CD4-positive, alpha-beta T cell treated with Interleukin-17A for 1 hour (primary cell): ENCODE results near the gene PLEKHA4.
A peak's percentile ranks its signal among the peaks of the same experiment; 100 is the strongest.
"Not testable (repeated sequence)": the region's sequence is repeated elsewhere in the genome, so short reads cannot be mapped to it uniquely, and the experiment has no call there.

ENCODE experiments used
- DNase-seq: peaks from one replicate; pipeline ENCODE4 v3.0.0-alpha.2; 2020

PLEKHA4 gene

GRCh38 chr19:48862827-48863226 is 5.6 kb downstream of the PLEKHA4 start:
- DNase-seq = no peak

DNA sequence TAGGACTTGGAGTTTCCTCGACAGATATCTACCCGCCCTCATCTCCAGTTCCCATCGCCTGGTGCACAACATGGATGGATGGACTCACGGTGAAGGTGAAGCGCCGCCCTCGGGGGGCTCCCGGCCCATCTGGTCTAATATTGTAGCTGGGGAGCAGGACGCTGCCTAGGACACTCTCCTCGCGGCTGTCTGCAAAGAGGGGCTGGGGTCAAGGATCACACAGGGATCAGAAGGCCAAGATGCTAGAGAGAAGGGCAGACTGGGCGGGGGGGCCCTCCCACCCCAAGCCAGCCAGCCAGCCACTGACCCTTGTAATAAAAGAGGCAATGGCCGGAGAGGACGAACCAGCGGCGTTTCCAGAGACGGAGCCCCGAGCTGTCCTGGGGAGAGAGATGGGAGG is 7.1 kb downstream of the PLEKHA4 start:
- no peak for DNase-seq

DNA sequence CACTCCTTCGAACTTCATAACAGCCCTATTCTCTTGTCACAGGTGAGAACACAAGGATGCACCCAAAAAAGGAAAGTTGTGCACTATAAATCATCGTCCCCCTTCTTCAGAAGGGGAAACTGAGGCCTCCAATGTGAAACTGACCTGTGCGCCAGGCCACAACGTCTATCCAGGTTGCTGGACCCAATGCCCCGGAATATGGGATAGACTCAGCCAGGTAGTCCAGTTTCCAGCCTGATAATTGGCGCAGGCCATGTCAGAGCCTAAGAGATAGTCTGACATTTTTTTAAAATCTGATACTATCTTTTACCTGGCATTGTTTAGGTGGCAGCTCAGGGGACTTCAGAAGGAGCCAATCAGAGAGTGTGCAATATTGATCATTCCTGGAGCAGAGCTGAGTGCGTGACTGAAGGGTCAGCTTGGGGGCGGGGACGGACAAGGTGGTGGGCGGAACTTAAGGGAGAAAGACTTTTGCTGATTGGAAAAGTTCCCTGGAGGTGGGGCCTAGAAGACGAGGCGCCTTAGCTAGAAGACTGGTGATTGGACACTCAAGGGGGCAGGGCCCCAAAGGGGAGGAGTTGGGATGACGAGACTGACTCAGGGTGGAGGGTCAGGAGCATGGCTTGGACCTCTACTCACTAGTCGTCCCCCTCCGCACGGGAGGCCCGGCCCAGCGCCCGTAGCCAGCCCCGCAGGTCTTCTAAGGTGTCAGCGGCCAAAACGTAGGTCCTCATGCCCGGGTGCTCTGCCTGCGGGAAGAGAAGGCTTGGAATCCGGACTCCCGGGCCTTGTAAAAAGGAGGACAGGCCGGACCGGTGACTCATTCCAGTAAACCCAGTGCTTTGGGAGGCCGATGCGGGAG is 8.5 kb downstream of the PLEKHA4 start:
- DNase-seq = peak; percentile 21

GRCh38 chr19:48858984-48859710 is 9.3 kb downstream of the PLEKHA4 start:
- peak; percentile 90 for DNase-seq

DNA sequence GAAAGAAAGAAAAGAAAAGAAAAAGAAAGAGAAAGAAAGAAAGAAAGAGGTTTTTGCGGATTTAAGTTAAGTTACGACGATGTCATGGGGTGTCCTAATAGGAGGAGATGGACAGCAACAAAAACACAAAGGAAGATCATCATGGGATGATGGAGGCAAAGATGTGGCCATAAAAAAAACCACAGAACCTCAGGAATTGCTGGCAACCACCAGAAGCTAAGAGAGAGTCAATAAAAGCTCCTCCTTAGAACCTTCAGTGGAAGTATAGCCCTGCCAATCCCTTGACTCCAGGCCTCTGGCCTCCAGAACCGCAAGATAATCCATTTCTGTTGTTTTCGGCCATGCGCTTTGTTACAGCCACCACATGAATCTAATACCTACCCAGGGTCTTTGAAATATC is 11.5 kb downstream of the PLEKHA4 start:
- no peak for DNase-seq

DNA sequence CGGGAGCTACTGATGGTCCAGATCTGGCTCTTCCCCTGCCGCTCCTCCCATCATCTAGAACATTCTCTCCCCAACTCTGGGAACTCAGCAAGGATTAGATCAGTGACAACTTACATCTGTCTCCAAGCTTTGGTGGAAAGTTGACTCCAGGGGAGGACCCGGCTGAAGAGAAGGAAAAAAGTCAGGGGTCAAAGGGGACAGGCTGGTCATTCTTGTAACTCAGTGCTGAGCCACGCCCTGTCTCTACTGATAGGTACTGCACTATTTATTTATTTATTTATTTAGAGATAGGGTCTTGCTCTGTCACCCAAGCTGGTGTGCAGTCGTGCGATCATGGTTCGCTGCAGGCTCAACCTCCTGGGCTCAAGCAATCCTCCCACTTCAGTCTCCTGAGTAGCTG is 14.3 kb downstream of the PLEKHA4 start:
- no peak for DNase-seq

DNA sequence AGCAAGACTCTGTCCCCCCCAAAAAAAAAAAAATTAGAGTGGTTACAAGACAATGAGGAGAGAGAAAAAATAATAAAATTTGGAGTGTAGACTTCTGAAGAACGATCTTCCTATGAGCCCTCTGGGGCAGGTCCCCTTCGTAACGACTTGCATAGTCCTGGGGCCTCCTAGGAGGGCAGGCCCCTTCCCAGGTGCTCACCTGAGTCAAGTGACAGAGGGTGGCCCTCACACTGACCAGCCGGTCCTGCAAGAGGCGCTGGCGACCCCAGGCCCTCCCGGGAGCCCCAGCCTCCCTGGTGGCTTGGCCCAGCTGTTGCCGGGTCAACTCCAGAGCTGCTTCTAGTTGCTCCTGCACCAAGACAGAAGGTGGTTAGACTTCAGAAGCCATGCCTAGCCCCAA is 14.9 kb downstream of the PLEKHA4 start:
- DNase-seq = no peak

DNA sequence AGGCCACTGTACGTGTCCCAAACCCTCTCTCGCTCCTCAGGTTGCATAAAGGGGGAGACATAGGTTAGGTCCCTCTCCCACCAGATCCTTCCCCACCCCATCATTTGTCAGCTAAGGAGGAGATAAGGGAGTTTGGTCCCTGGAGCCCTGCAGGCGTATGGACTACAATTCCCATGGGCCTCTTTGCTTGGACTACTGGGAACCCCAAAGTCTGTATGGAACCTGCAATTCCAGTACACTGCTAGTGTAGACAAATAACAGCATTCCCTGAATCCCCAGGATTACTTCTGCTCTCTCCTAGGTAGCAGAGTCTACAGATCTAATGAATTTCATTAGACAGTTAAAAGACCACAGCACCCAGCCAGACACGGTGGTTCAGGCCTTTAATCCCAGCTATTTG is 16.1 kb downstream of the PLEKHA4 start:
- DNase-seq = no peak

DNA sequence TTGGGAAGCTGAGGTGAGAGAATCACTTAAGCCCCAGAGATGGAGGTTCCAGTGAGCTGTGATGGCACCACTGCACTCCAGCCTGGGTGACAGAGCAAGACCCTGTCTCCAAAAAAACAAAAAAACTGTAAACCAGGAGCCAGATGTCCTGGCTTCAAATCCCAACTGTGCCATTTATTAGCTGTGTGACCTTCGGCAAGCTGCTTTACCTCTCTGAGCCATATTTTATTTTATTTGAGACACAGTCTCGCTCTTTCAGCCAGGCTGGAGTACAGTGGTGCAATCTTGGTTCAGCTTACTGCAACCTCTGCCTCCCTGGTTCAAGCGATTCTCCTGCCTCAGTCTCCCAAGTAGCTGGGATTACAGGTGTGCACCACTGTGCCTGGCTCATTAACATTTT is 21.8 kb downstream of the PLEKHA4 start:
- DNase-seq = not testable (repeated sequence)

DNA sequence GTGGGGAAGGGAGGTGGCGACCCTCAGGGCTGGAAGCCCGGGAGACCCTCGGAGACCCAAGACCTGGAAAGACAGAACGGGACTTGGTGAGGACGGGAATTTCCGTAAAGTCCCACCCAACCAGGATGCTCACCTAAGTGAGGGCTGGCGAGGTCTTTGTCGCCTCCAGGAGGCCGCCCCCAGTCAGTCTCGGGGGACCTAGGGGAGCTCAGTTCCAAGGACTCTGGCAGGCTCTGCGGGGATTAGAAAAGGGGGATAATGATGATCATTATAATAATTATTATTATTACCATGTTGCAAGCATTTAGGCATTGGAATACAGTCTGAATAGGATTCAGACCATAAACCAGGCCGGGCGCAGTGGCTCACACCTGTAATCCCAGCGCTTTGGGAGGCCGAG is 23.0 kb downstream of the PLEKHA4 start:
- no peak for DNase-seq

DNA sequence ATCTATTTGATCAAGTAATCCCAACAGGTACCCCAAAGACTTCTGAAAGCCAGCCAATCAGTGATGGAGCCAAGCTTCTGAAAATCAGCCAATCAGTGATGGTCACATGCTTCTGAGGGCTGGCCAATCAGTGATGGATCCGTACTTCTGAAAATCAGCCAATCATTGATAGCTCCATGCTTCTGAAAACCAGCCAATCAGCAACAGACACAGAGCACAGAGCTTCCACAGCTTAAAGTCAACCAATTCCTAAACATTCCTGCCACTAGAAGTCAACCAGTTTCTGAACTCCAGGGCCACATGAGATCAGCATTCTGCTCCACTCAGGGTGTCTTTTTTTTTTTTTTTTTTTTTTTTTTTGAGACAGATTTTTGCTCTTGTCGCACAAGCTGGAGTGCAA is 23.9 kb downstream of the PLEKHA4 start:
- DNase-seq = no peak

DNA sequence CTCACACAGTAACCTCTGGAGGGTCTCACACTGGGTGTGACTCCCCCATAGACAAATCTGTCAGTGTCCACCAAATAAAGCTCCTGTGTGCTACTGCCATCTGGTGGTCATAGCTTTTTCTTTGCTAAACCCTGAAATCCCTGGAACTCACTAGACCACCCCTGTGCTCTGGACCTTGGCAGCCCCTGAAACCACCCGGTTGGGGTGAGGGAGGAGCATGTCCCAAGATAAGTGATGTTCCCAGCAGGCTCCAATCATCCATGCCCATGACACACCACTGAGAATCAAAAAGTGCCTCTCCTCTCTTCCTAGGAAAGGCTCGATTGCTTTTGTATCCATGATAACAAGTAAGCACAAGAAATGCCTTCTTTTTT is 25.6 kb downstream of the PLEKHA4 start:
- DNase-seq = peak; percentile 72

GRCh38 chr19:48841571-48841970 is 26.8 kb downstream of the PLEKHA4 start:
- no peak for DNase-seq

- DNase-seq = no peak
Measured at GRCh38 chr19:48841047-48841446, 27.4 kb downstream of the PLEKHA4 start.

GRCh38 chr19:48837687-48838086 is 30.7 kb downstream of the PLEKHA4 start:
- no peak for DNase-seq

DNA sequence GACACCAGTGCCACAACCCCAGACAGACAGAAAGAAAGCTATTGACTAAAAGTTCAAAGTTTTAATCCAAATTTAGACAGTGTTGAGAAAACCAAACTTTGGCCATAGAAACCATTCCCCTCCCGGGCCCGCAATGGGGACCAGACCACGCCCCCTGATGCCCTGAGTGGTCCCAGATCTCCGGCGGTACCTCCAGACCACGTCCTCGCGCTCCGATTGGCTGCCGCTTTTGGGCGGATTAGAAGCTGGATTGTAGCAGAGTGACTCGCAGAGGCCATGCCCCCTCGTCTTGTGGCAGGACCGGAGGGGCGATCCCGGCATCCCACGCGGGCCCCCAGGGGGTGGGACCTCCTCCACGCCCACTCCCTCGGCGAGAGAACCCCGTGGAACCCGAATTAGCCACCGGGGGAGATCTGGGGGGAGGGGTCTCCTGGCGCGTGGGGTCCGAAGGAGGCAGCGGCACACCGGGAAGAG is 31.3 kb downstream of the PLEKHA4 start:
- DNase-seq = peak; percentile 87

DNA sequence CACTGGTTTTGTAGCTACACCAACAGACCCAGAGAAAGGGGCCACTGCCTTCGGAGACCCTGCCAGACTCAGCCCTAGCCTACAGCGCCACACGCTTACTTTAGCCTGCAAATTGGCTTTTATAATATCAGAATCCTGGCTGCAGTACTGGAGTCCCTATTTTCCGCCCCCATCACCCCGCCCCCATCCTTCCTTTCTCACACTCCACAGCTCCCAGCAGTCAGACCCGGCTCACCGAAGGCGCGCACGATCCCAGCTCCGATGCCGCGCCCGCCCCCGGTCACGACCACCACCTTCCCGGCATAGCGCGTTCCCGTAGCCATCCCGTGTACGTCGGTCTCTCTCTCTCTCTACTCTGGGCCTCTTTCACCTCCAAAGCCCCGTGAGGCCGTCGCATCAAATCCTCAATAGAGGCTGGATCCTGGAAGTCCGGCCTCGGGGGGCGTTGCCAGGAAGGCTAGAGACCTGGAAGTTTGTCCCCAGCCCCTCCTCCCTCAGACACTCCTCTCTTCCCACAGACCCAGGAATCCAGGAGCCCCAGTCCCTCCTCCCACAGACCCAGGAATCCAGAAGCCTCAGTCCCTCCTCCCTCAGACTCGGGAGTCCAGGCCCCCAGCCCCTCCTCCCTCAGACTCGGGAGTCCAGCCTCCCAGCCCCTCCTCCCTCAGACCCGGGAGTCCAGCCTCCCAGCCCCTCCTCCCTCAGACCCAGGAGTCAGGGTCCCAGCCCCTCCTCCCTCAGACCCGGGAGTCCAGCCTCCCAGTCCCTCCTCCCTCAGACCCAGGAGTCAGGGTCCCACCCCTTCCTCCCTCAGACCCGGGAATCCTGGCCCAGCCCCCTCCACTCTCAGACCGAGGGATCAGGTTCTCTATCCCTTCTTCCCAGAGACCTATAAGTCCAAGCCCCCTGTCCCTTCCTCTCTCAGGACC is 32.1 kb downstream of the PLEKHA4 start, which contains the start of gene HSD17B14:
Gene HSD17B14, minus strand, starts transcription at position 403 of the 929 bp plus-strand sequence. Its CDS starts 80 bp downstream, at position 323.
- DNase-seq = no peak

GRCh38 chr19:48835734-48836088 is 32.7 kb downstream of the PLEKHA4 start:
- peak; percentile 94 for DNase-seq

DNA sequence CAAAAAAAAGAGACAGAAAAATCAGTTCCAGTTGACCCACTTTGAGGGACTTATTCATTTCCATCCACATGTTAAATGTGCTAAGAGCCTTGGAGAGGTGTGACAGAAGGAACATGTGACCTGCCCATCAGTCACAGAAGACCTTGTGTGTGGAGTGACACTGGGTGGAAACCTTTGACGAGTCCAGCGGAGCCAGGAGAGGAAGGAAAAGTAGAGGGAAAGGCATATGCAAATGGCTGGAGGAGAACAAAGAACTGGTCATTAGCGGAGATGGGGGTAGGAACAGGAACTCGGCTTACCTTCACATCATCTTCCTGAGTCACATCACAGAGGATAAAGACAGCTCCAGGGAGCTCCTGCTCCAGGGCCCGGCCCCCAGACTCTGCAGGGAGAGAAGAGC is 34.4 kb downstream of the PLEKHA4 start:
- no peak for DNase-seq

- DNase-seq = no peak
Measured at GRCh38 chr19:48833049-48833448, 35.4 kb downstream of the PLEKHA4 start.

DNA sequence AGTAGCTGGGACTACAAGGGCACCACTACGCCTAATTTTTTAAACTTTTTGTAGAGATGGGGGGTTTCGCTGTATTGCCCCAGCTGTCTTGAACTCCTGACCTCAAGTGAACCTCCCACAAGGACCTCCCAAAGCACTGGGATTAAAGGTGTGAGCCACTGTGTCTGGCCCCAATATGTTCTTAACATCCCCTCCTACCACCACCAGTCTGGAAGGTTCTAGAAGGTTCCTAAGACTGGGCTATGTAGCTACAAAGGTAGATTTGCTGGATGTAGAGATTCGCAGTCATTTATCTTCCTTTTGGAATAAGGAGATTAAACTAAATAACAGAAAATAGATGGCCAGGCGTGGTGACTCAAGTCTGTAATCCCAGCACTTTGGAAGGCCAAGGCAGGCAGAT is 37.5 kb downstream of the PLEKHA4 start:
- DNase-seq = no peak

- no peak for DNase-seq
Measured at GRCh38 chr19:48830088-48830487, 38.3 kb downstream of the PLEKHA4 start.

- DNase-seq = no peak
Measured at GRCh38 chr19:48826606-48827020, 41.8 kb downstream of the PLEKHA4 start.
